Activated CD8-positive, alpha-beta T cell treated with anti-CD3 and anti-CD28 coated beads for 36 hours (primary cell): Measurements from ENCODE around the gene TMOD1. TPM values are rescaled to one million over a fixed set of nuclear protein-coding genes. Genes with fewer than 3 reads are reported as not detected.

Experiments used
- ATAC-seq: fragments of 200-7000 bp; cut with Tn5 transposase; one replicate; pipeline ENCODE4 v1.10.0; 2021; ENCODE audit warnings: mild to moderate bottlenecking, moderate library complexity
- CTCF ChIA-PET: fragments of 350-600 bp; sonication (Branson Sonifier 250); formaldehyde crosslinking; loops from one replicate; lab custom pipeline; 2021; ENCODE audit warnings: antibody characterized with exemption; lab: Charles Lee
- POLR2A ChIA-PET: fragments of 350-600 bp; sonication (Branson Sonifier 250); formaldehyde crosslinking; loops from one replicate; lab custom pipeline; 2021; ENCODE audit warnings: antibody characterized with exemption; lab: Charles Lee
- DNase-seq: peaks from one replicate; pipeline ENCODE4 v3.0.0-alpha.2; 2020
- H3K27ac Mint-ChIP-seq: one replicate; pipeline ENCODE4 v1.8.0; 2021; ENCODE audit warnings: mild to moderate bottlenecking, mixed read lengths
- H3K27me3 Mint-ChIP-seq: one replicate; pipeline ENCODE4 v1.8.0; 2021; ENCODE audit warnings: mixed read lengths
- H3K36me3 Mint-ChIP-seq: one replicate; pipeline ENCODE4 v1.8.0; 2021; ENCODE audit warnings: low read depth, mixed read lengths
- H3K4me1 Mint-ChIP-seq: one replicate; pipeline ENCODE4 v1.8.0; 2021; ENCODE audit warnings: low read depth, mixed read lengths
- H3K4me3 Mint-ChIP-seq: one replicate; pipeline ENCODE4 v1.8.0; 2021; ENCODE audit warnings: mild to moderate bottlenecking, moderate library complexity, mixed read lengths
- H3K9me3 Mint-ChIP-seq: one replicate; pipeline ENCODE4 v1.8.0; 2021; ENCODE audit warnings: mixed read lengths
- intact Hi-C: fragments of 100-400 bp; cut with micrococcal nuclease; formaldehyde crosslinking; loops from one replicate; pipeline ENCODE4 v1.10.0; 2022
- total RNA-seq, 2 experiments: library from RNA; stranded (reverse); gene quantifications; one replicate each; pipeline ENCODE4 v1.2.3, GENCODE V29; 2021
- TF ChIP-seq, protein P1 (sequence below): fragments of 200-600 bp; IDR thresholded peaks from one replicate; pipeline ENCODE4 v1.8.0; 2022; ENCODE audit warnings: antibody characterized with exemption, mild to moderate bottlenecking

The TMOD1 gene
- total RNA-seq, 2 experiments from 2014 or later, result 0.47 to 0.60 TPM

DNA sequence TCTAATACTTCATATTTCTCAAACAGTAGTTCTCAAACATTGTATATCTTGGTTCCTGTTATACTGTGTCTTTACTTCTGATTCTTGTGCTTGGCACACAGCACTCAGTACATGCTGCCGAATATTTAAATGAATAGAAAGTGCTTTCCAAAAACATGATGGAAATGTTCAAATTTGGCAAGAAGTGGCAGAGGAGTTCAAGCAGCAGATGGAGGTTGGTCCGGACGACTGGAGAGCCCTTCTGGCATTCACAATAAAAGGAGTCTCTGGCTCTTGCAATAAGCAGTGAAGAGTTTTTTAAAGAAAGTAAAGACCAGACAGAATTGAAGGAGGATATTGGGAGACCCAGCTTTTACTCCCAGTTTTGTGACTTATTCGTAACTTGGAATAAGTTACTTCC, 95.4 kb downstream of the TMOD1 start:
- H3K27me3 Mint-ChIP-seq, result no peaks in the 10 kb centered on the region
- DNase-seq (no peak), ATAC-seq (no peak)
- CTCF ChIA-PET, result interaction anchor here (1.2 to 4.5 kb wide), 5 partner anchors 14 to 210 kb away, joined by 3 to 156 read pairs (median 24); partner anchors contain the start of gene TMOD1
- H3K9me3 Mint-ChIP-seq, result no peaks in the 10 kb centered on the region
- TF ChIP-seq, protein P1, sequence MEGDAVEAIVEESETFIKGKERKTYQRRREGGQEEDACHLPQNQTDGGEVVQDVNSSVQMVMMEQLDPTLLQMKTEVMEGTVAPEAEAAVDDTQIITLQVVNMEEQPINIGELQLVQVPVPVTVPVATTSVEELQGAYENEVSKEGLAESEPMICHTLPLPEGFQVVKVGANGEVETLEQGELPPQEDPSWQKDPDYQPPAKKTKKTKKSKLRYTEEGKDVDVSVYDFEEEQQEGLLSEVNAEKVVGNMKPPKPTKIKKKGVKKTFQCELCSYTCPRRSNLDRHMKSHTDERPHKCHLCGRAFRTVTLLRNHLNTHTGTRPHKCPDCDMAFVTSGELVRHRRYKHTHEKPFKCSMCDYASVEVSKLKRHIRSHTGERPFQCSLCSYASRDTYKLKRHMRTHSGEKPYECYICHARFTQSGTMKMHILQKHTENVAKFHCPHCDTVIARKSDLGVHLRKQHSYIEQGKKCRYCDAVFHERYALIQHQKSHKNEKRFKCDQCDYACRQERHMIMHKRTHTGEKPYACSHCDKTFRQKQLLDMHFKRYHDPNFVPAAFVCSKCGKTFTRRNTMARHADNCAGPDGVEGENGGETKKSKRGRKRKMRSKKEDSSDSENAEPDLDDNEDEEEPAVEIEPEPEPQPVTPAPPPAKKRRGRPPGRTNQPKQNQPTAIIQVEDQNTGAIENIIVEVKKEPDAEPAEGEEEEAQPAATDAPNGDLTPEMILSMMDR, result no peak
- POLR2A ChIA-PET, result no interaction called here
- H3K27ac Mint-ChIP-seq, result no peak overlapping the region
- H3K4me1 Mint-ChIP-seq, result peaks cover 5% of the 10 kb centered on the region
- intact Hi-C loops, result loop anchor here (5.0 kb wide), 1 partner anchor 185 kb away; the partner anchor contains the start of gene TDRD7
- H3K4me3 Mint-ChIP-seq, result no peak overlapping the region
- H3K36me3 Mint-ChIP-seq, result no peaks in the 10 kb centered on the region

DNA sequence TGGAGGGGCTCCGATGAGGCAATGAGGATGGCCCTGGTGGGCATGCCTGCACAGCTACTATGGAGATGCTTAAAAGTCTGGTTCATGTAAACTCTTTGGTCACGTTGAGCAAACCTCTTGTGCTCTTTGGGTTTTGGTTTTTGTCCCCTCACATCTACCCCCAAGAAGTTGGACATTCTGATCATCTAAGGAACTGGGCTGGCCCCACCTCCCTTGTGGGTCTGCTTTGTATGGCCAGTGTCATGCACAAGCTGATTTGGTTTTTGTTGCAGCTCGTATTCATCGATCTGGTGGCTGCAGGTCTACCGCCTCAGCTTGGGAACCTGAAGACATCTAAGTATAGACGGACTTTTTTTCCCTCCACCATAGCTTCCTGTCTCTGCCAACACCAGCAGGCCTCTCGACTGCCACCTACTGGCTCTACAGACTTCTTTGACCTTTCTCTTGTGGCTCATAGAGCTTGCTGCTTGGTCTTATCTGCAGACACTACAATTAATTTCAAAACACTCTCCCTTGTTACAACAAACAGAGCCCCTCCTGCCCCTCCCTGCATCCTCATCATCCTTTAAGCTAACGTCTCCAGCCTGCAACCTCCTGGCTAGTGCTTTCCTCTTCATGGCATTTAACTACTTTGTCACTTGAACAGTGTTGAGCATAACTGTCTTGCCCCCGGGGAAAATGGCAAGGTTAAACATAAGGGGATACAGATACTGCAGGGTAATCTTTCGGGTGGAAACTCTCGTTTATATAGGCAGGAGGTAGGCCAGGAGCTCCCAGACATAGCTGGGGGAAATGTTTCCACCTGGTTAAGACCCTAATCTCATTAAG, 97.2 kb downstream of the TMOD1 start:
- intact Hi-C loops, result loop anchor here (2.0 to 5.0 kb wide), 3 partner anchors 130 to 212 kb away; partner anchors contain the start of gene TDRD7
- CTCF ChIA-PET, result interaction anchor here (0.6 to 4.5 kb wide), 75 partner anchors 8 to 742 kb away, joined by 3 to 156 read pairs (median 5); partner anchors contain the start of genes NCBP1, TDRD7, TMOD1 and TSTD2
- ATAC-seq (peak; percentile 98), DNase-seq (peak; percentile 88)
- peaks cover 5% of the 10 kb centered on the region for H3K4me1 Mint-ChIP-seq
- H3K27ac Mint-ChIP-seq, result no peak overlapping the region
- peaks cover 6% of the 10 kb centered on the region for H3K36me3 Mint-ChIP-seq
- H3K27me3 Mint-ChIP-seq, result no peaks in the 10 kb centered on the region
- no peak overlapping the region for H3K4me3 Mint-ChIP-seq
- no peaks in the 10 kb centered on the region for H3K9me3 Mint-ChIP-seq
- TF ChIP-seq, protein P1, result peak; percentile 78
- POLR2A ChIA-PET, result interaction anchor here (0.5 to 0.9 kb wide), 3 partner anchors 98 to 130 kb away, joined by 3 read pairs; partner anchors contain the start of gene TMOD1

DNA sequence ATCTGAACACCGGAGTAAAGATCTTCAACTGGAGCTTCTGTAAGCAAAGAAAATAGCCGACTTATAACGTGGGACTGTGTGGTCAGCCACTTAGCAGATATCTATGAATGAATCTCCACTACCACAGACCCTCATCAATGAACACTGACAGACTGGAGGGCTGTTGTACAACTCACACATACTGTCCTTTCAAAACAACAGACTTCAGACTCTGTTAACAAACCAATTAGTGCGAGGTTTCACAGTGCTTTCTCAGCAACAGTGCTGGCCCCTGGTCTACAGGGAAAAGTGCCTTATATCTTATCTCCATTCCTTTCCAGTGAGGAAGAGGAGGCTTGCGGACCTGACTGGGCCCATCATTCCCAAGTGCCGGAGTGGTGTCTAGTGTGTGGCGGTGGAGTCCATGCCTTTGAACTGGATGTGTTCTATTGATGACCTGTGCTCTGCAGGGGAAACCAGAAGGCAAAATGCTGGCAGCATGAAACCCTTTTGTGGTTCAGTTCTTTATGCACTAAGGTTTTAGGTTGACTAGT, 97.9 kb downstream of the TMOD1 start:
- Mint-ChIP-seq H3K4me1 (peaks cover 5% of the 10 kb centered on the region), H3K27ac (no peak overlapping the region), H3K36me3 (peaks cover 6% of the 10 kb centered on the region), H3K27me3 (no peaks in the 10 kb centered on the region), H3K9me3 (no peaks in the 10 kb centered on the region), H3K4me3 (no peak overlapping the region)
- intact Hi-C loops, result loop anchor here (2.0 to 5.0 kb wide), 3 partner anchors 131 to 213 kb away; partner anchors contain the start of gene TDRD7
- no peak for DNase-seq
- ATAC-seq, result no peak
- ChIA-PET CTCF (interaction anchor here (0.6 to 4.5 kb wide), 61 partner anchors 9 to 743 kb away, joined by 3 to 156 read pairs (median 5); partner anchors contain the start of genes NCBP1, TDRD7, TMOD1 and TSTD2), POLR2A (no interaction called here)
- TF ChIP-seq, protein P1, result no peak

DNA sequence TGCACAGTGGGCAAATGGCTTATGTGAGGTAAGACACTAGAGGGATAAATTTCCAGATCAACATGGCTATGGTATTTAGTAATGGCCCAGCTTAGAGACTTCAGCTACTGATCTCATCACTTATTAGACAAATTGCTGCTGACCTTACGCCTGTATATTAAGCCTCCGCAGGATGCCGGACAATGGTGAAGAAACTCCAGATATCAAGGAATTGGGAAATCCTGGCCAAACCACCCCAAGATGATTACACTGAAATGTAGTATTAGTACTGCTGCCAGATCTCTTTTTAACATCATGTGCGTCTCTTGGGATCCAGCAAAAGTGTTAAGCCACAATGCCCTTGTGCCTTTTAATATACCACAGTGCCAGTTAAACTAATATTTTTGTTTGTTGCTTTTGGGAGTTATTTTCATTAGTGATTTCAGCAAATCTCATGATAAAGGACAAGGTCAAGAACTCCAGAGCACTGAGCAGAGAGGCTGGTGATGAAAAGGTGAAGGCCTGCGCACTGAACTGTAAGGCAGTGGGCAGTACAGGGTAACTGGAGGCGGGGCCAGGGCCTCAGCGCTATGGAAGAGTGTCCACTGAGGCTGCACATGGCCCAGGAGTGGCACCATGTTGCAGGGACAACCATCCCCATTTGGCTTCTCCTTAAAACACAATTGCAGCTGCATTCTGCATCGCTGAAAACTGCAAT, 99.2 kb downstream of the TMOD1 start:
- Mint-ChIP-seq H3K4me3 (no peak overlapping the region), H3K4me1 (peaks cover 5% of the 10 kb centered on the region), H3K36me3 (peaks cover 13% of the 10 kb centered on the region), H3K27me3 (no peaks in the 10 kb centered on the region), H3K27ac (no peak overlapping the region), H3K9me3 (no peaks in the 10 kb centered on the region)
- intact Hi-C loops, result no loop called here
- no peak for ATAC-seq
- ChIA-PET CTCF (interaction anchor here (1.2 to 4.5 kb wide), 6 partner anchors 10 to 744 kb away, joined by 7 to 156 read pairs (median 22); partner anchors contain the start of gene TMOD1), POLR2A (no interaction called here)
- TF ChIP-seq, protein P1, result no peak
- DNase-seq, result no peak
